ENCODE data around the gene G6PD. TPM values are rescaled to one million over a fixed set of nuclear protein-coding genes. Genes with fewer than 3 reads are reported as not detected.
A peak's percentile ranks its signal among the peaks of the same experiment; 100 is the strongest.

G6PD gene
- total and polyA plus RNA-seq, 4 donors = 1.9 to 23.6 (median 5.5) TPM

GRCh38 chrX:154541896-154542722 lies 4.5 kb downstream of the G6PD start:
- peak overlapping the region; percentile 37 to 83 for H3K9ac ChIP-seq (ENCODE audit: low read depth in 1 of 2, low read length in 2 of 2)
- peak overlapping the region; percentile 54 to 74 (median 63) for H3K4me3 ChIP-seq (ENCODE audit: low read depth in 1 of 3, low read length in 3 of 3)
- TF ChIP-seq SP1 (IDR thresholded peaks at IDR 0.05) (no peak), JUND (IDR thresholded peaks at IDR 0.05) (peak; percentile 11 to 90), NR2F2 (IDR thresholded peaks at IDR 0.05) (no peak), FOXA2 (IDR thresholded peaks at IDR 0.05) (no peak), MAX (IDR thresholded peaks at IDR 0.05) (peak; percentile 42), GABPA (IDR thresholded peaks at IDR 0.05 in 1 of 2, conservative IDR thresholded peaks at IDR 0.05 in 1 of 2) (no peak), YY1 (IDR thresholded peaks at IDR 0.05) (peak; percentile 38), TAF1 (conservative IDR thresholded peaks at IDR 0.05) (no peak), FOXA1 (IDR thresholded peaks at IDR 0.05) (no peak), HNF4A (conservative IDR thresholded peaks at IDR 0.05) (peak in 1 of 2 donors; percentile 37), REST (IDR thresholded peaks at IDR 0.05) (no peak), RAD21 (IDR thresholded peaks at IDR 0.05) (no peak), ZBTB33 (IDR thresholded peaks at IDR 0.05) (peak; percentile 20), CTCF (IDR thresholded peaks at IDR 0.05; ENCODE audit: low read depth, low read length, missing input control) (no peak), HNF4G (IDR thresholded peaks at IDR 0.05) (no peak), RXRA (IDR thresholded peaks at IDR 0.05) (peak in 1 of 2 donors; percentile 76), EGR1 (IDR thresholded peaks at IDR 0.05; ENCODE audit: low read depth in 2 of 2) (peak in 1 of 2 donors; percentile 37), ATF3 (IDR thresholded peaks at IDR 0.05) (no peak)
- H3K27ac ChIP-seq (ENCODE audit: low read depth in 1 of 2, low read length in 2 of 2) = peak overlapping the region; percentile 89 to 96
- H3K27me3 ChIP-seq (ENCODE audit: control insufficient read depth in 4 of 4, insufficient read depth in 4 of 4, low read length in 3 of 4) = no peaks in the 10 kb centered on the region
- DNase-seq (ENCODE audit: low spot score) = peak; percentile 86
- H3K9me3 ChIP-seq (ENCODE audit: control insufficient read depth in 4 of 4, low read length in 3 of 4) = no peaks in the 10 kb centered on the region
- peaks cover 0 to 33% (median 21%) of the 10 kb centered on the region in 4 donors for H3K4me1 ChIP-seq (ENCODE audit: control insufficient read depth in 4 of 4, insufficient read depth in 4 of 4, low read length in 3 of 4)
- H3K36me3 ChIP-seq (ENCODE audit: control insufficient read depth in 4 of 4, insufficient read depth in 3 of 4, low read depth in 1 of 4, low read length in 3 of 4) = no peaks in the 10 kb centered on the region
- WGBS = 27% methylated on average over 12 of the region's 12 CpGs
